ENCODE data around the gene IL1RL2. TPM values are rescaled to one million over a fixed set of nuclear protein-coding genes. Genes with fewer than 3 reads are reported as not detected.

IL1RL2 gene
- total and polyA plus RNA-seq, 4 donors = 0.35 to 1.3 (median 0.82) TPM

GRCh38 chr2:102200539-102200938, 13.7 kb downstream of the IL1RL2 start:
- TF ChIP-seq CTCF (IDR thresholded peaks at IDR 0.05; ENCODE audit: control extremely low read depth, extremely low read depth) = no peak
- Histone ChIP-seq H3K4me3 (no peak overlapping the region), H3K4me1 (ENCODE audit: control insufficient read depth in 5 of 5, insufficient read depth in 5 of 5, low read length in 5 of 5) (peaks cover 0 to 1% (median 0%) of the 10 kb centered on the region in 5 donors), H3K36me3 (ENCODE audit: control insufficient read depth in 4 of 4, insufficient read depth in 4 of 4, low read length in 4 of 4) (no peaks in the 10 kb centered on the region), H3K9ac (ENCODE audit: insufficient read depth in 1 of 2, low read length in 2 of 2) (no peak overlapping the region), H3K27me3 (ENCODE audit: control insufficient read depth in 3 of 3, insufficient read depth in 3 of 3, low read length in 2 of 3) (no peaks in the 10 kb centered on the region), H3K9me3 (ENCODE audit: control insufficient read depth in 4 of 4, insufficient read depth in 3 of 4, low read length in 3 of 4) (peaks cover 0 to 4% (median 0%) of the 10 kb centered on the region in 4 donors), H3K27ac (ENCODE audit: low read depth in 1 of 2, low read length in 1 of 2) (no peak overlapping the region)
- 94 to 98% methylated on average over 1 of the region's 1 CpG for WGBS, 2 donors
- DNase-seq (no peak), ATAC-seq (ENCODE audit: insufficient read depth, low FRiP score) (no peak)

GRCh38 chr2:102204638-102205037, 17.8 kb downstream of the IL1RL2 start:
- Histone ChIP-seq H3K4me1 (ENCODE audit: control insufficient read depth in 5 of 5, insufficient read depth in 5 of 5, low read length in 5 of 5) (no peaks in the 10 kb centered on the region), H3K4me3 (no peak overlapping the region), H3K36me3 (ENCODE audit: control insufficient read depth in 4 of 4, insufficient read depth in 4 of 4, low read length in 4 of 4) (no peaks in the 10 kb centered on the region), H3K9ac (ENCODE audit: insufficient read depth in 1 of 2, low read length in 2 of 2) (no peak overlapping the region), H3K27me3 (ENCODE audit: control insufficient read depth in 3 of 3, insufficient read depth in 3 of 3, low read length in 2 of 3) (no peaks in the 10 kb centered on the region), H3K9me3 (ENCODE audit: control insufficient read depth in 4 of 4, insufficient read depth in 3 of 4, low read length in 3 of 4) (peaks cover 0 to 4% (median 0%) of the 10 kb centered on the region in 4 donors), H3K27ac (ENCODE audit: low read depth in 1 of 2, low read length in 1 of 2) (no peak overlapping the region)
- ATAC-seq (ENCODE audit: insufficient read depth, low FRiP score) (no peak), DNase-seq (no peak)
- no peak for TF ChIP-seq CTCF (IDR thresholded peaks at IDR 0.05; ENCODE audit: control extremely low read depth, extremely low read depth)

- TF ChIP-seq CTCF (IDR thresholded peaks at IDR 0.05; ENCODE audit: control extremely low read depth, extremely low read depth) = no peak
- H3K27ac ChIP-seq (ENCODE audit: low read depth in 1 of 2, low read length in 1 of 2) = no peak overlapping the region
- no peaks in the 10 kb centered on the region for H3K4me1 ChIP-seq (ENCODE audit: control insufficient read depth in 5 of 5, insufficient read depth in 5 of 5, low read length in 5 of 5)
- H3K9ac ChIP-seq (ENCODE audit: insufficient read depth in 1 of 2, low read length in 2 of 2) = no peak overlapping the region
- no peak overlapping the region for H3K4me3 ChIP-seq
- H3K9me3 ChIP-seq (ENCODE audit: control insufficient read depth in 4 of 4, insufficient read depth in 3 of 4, low read length in 3 of 4) = peaks cover 0 to 4% (median 0%) of the 10 kb centered on the region in 4 donors
- no peak for DNase-seq
- ATAC-seq (ENCODE audit: insufficient read depth, low FRiP score) = no peak
- no peaks in the 10 kb centered on the region for H3K36me3 ChIP-seq (ENCODE audit: control insufficient read depth in 4 of 4, insufficient read depth in 4 of 4, low read length in 4 of 4)
- H3K27me3 ChIP-seq (ENCODE audit: control insufficient read depth in 3 of 3, insufficient read depth in 3 of 3, low read length in 2 of 3) = no peaks in the 10 kb centered on the region
- whole genome bisulfite sequencing, 2 donors = 76 to 91% methylated on average over 5 of the region's 5 CpGs
Observed at GRCh38 chr2:102206666-102207341, 20.0 kb downstream of the IL1RL2 start.

- TF ChIP-seq CTCF (IDR thresholded peaks at IDR 0.05; ENCODE audit: control extremely low read depth, extremely low read depth) = no peak
- ATAC-seq (ENCODE audit: insufficient read depth, low FRiP score) = no peak
- no peak overlapping the region for H3K27ac ChIP-seq (ENCODE audit: low read depth in 1 of 2, low read length in 1 of 2)
- H3K9me3 ChIP-seq (ENCODE audit: control insufficient read depth in 4 of 4, insufficient read depth in 3 of 4, low read length in 3 of 4) = peaks cover 0 to 4% (median 0%) of the 10 kb centered on the region in 4 donors
- no peak for DNase-seq
- H3K4me3 ChIP-seq = no peak overlapping the region
- no peaks in the 10 kb centered on the region for H3K4me1 ChIP-seq (ENCODE audit: control insufficient read depth in 5 of 5, insufficient read depth in 5 of 5, low read length in 5 of 5)
- H3K9ac ChIP-seq (ENCODE audit: insufficient read depth in 1 of 2, low read length in 2 of 2) = no peak overlapping the region
- no peaks in the 10 kb centered on the region for H3K27me3 ChIP-seq (ENCODE audit: control insufficient read depth in 3 of 3, insufficient read depth in 3 of 3, low read length in 2 of 3)
- no peaks in the 10 kb centered on the region for H3K36me3 ChIP-seq (ENCODE audit: control insufficient read depth in 4 of 4, insufficient read depth in 4 of 4, low read length in 4 of 4)
Observed at GRCh38 chr2:102208774-102209173, 22.0 kb downstream of the IL1RL2 start.
